Esophagus (tissue), 2 donors: ENCODE results near the gene PAX8. TPM values are rescaled to one million over a fixed set of nuclear protein-coding genes. Genes with fewer than 3 reads are reported as not detected.
A peak's percentile ranks its signal among the peaks of the same experiment; 100 is the strongest.

Source experiments
- H3K27ac ChIP-seq, 2 donors: one replicate each; pipeline ENCODE4 v1.5.1; 2013; ENCODE audit warnings: low read depth in 2 of 2, mild to moderate bottlenecking in 2 of 2, inconsistent platforms in 1 of 2, low read length in 1 of 2, moderate library complexity in 1 of 2
- H3K27me3 ChIP-seq, 2 donors: one replicate each; pipeline ENCODE4 v1.6.1; 2013; ENCODE audit warnings: low read length in 2 of 2, control low read depth in 1 of 2, mild to moderate bottlenecking in 1 of 2; ENCODE audit not compliant: insufficient read depth in 2 of 2, control insufficient read depth in 1 of 2
- H3K36me3 ChIP-seq, 2 donors: one replicate each; pipeline ENCODE4 v1.6.1; 2013; ENCODE audit warnings: low read length in 1 of 2; ENCODE audit not compliant: control insufficient read depth in 2 of 2, insufficient read depth in 2 of 2
- H3K4me1 ChIP-seq, 2 donors: one replicate each; pipeline ENCODE4 v1.6.1; 2013; ENCODE audit warnings: low read length in 1 of 2; ENCODE audit not compliant: control insufficient read depth in 2 of 2, insufficient read depth in 2 of 2
- H3K4me3 ChIP-seq, 2 donors: one replicate each; pipeline ENCODE4 v1.5.1; 2013; ENCODE audit warnings: low read length in 2 of 2, mild to moderate bottlenecking in 2 of 2, low read depth in 1 of 2, moderate library complexity in 1 of 2
- H3K9me3 ChIP-seq, 2 donors: one replicate each; pipeline ENCODE4 v1.6.1; 2013; ENCODE audit warnings: mild to moderate bottlenecking in 2 of 2, low read depth in 1 of 2, low read length in 1 of 2, moderate library complexity in 1 of 2; ENCODE audit not compliant: control insufficient read depth in 2 of 2, insufficient read depth in 1 of 2
- WGBS, 2 donors: extraction: QIAGEN DNeasy Blood & Tissue Kit; methylation state at CpG; one replicate each; pipeline ENCODE4 v1.1.7; 2013; 5-methylcytosine and 5-hydroxymethylcytosine counted together
- polyA plus RNA-seq, 2 donors: library from polyadenylated mRNA; stranded (reverse); fragments of 200-250 nt; gene quantifications; one replicate each; pipeline ENCODE4 v1.2.3, GENCODE V29; 2013
- donor health status: healthy with polysubstance abuse.
- donor health status: Bipolar disorder and iron deficiency.

PAX8 gene
- polyA plus RNA-seq, 2 donors: 0.28 to 4.0 TPM

DNA sequence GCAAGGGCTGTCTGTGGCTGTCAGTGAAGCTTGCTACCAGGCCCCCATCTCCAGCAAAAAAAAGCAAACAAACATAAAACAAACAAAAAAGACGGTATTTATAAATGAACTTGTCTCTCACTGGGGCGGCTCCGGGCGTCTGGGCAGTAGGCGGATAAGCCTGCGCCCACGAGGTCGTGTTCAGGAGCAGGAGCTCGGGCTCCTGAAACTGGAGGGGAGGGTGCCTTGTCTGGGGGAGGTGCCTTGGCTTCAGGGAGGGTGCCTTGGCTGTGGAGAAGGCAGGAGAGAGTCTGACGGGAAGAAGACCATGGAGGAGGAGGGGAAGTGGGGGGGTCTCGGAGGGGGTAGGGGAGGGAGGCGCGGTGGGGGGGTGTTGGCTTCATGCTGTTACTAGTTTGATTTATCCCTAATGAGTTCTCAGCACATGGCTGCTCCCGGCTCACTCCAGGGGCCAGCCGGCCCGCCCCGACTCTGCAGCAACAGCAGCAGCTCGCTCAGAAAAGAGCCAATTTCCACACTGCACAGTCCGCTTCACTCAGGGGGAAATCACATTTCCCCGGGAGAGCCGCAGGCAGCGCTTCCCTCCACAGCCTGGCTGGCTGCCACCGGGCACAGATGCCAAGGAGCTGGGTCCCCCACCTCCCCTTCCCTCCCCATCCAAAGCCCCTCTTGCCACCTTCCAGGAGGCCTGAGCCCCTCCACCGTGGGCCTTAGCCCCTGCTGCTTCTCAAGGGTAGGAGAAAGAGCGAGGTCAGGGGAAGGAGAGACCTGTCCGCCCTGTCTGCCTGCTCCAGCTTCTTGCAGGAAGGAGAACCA, 66.3 kb downstream of the PAX8 start:
- no peaks in the 10 kb centered on the region for H3K36me3 ChIP-seq
- peak overlapping the region; percentile 84 to 88 for H3K27ac ChIP-seq
- 27 to 28% methylated on average over 26 of the region's 26 CpGs for WGBS, 2 donors
- peaks cover 6 to 26% of the 10 kb centered on the region in 2 donors for H3K4me1 ChIP-seq
- H3K4me3 ChIP-seq: no peak overlapping the region
- H3K27me3 ChIP-seq: no peaks in the 10 kb centered on the region
- H3K9me3 ChIP-seq: no peaks in the 10 kb centered on the region

DNA sequence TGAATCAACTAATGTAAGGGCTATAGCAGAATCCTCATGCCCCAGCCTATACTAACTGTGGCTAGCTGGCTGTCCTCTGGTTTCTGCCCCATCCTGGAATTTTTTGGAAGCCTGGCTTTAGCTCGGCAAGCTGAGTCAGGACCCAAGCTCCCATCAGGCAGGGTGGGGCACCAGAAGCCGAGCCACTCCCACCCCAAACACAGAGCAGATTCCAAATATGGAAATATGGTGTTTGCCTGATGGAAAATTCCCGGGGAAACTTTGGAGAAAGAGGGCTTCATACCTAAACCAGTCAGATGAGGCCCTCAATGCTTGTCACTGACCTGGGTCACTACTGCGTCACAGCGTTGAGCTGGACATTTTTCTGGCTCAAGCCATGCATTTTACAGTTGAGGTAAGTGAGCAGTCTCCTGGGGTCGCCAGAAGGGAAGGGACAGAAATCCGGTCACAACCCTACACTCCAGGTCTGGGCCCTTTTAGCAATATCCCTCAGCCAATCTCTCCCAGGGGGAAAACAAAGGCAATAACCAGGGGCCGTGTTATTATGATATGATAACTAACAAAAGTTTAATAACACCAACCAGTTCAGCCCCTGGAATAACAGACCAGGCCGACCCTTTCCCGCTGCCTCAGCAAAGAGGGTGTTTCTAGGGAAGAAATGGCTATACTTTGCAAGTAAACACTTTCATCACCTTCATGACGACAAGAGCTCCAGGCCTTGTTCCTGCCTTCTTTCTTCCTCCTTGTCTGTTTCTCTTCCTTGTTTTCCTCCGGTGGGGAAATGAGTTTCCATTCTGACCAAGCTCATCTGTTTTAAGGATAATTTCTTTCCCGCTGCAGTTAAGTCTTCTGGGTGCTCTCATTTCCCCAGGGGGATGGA, 67.3 kb downstream of the PAX8 start:
- WGBS, 2 donors: 51 to 64% methylated on average over 13 of the region's 13 CpGs
- Histone ChIP-seq H3K27ac (peak overlapping the region; percentile 84 to 88), H3K9me3 (no peaks in the 10 kb centered on the region), H3K4me3 (no peak overlapping the region), H3K4me1 (peaks cover 6 to 25% of the 10 kb centered on the region in 2 donors), H3K27me3 (no peaks in the 10 kb centered on the region), H3K36me3 (no peaks in the 10 kb centered on the region)

DNA sequence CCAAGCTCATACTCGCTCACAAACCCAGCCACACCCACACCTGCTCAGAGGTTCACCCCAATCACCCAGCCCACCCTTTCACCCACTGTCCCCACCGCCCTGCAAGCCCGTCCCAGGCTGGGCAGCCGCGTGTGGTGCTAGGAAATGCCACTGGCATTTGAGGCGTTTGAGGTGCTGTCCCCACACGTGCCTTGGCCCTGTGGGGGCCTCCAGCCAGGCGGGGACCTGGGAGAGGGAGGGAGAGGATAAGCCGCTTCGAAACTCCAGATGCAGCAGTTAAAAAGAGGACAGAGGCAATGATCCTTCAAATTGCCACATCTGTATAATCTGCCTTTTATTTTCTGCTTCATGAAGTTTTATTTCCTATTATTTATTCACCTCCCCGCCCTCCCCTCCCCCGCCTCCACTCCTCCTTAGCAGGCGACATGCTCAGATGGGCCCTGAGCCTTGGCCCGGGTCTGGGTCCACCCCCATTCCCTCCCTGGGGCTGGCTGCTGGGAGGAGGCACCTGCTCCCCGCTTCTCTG, 69.0 kb downstream of the PAX8 start:
- 55 to 67% methylated on average over 15 of the region's 15 CpGs for WGBS, 2 donors
- peaks cover 6 to 25% of the 10 kb centered on the region in 2 donors for H3K4me1 ChIP-seq

DNA sequence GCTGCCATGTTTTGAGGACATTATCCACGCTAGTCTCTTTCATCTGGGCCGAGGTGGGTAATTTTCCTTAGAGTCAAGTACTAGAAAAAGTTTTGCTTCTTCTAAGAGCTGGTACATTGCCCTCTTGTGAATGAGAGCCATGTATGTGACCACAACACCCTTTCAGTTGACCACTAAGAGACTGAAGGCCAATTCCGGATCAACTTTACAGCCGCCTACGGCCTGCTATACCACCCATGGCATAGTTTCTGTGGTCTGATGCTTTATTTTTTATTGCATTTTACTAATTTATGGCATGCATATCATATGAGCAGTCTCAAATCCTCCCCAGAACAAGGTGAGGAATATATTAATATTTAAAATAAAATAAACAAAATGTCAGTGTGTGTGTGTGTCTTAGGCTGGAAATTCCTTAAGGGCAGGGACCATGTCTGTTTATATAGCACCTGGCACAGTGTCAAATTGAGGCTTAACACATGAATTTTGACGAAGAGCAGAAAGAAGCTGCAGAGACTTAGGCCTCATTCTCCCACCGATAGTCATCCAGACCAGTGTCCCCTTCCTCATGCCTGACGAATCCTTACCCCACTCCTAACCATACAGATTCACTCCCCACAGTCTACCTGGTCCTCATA, 69.6 kb downstream of the PAX8 start:
- 66 to 73% methylated on average over 8 of the region's 8 CpGs for WGBS, 2 donors
- Histone ChIP-seq H3K9me3 (no peaks in the 10 kb centered on the region), H3K36me3 (no peaks in the 10 kb centered on the region), H3K4me1 (peaks cover 5 to 24% of the 10 kb centered on the region in 2 donors), H3K27ac (peak overlapping the region; percentile 84 to 88), H3K27me3 (no peaks in the 10 kb centered on the region), H3K4me3 (no peak overlapping the region)

More for the DNA sequence above, 69.0 kb downstream of the PAX8 start:
- Histone ChIP-seq H3K9me3 (no peaks in the 10 kb centered on the region), H3K27me3 (no peaks in the 10 kb centered on the region), H3K4me3 (no peak overlapping the region), H3K27ac (peak overlapping the region; percentile 85 to 88), H3K36me3 (no peaks in the 10 kb centered on the region)

DNA sequence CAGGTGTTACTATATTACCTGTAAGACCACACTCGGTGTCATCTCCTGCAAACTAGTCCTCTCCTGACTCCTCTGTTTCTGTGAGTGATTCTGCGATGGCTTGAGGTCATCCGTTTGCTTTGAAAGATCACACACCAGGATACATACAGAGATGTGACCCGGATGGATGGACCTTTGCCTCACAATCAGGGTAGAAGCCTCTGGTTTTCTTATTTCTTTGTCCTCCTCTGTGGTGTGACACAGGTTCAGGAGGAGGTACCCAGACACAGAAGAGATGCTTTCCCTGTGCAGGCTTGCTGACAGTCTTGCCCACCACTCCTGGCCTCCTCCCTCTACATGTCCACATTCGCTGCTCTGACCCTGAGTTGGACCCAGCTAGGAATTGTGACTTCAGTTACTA, 70.3 kb downstream of the PAX8 start:
- H3K27ac ChIP-seq: no peak overlapping the region
- peaks cover 4 to 21% of the 10 kb centered on the region in 2 donors for H3K4me1 ChIP-seq
- no peaks in the 10 kb centered on the region for H3K9me3 ChIP-seq
- WGBS, 2 donors: 91 to 97% methylated on average over 5 of the region's 5 CpGs
- no peaks in the 10 kb centered on the region for H3K27me3 ChIP-seq
- H3K4me3 ChIP-seq: no peak overlapping the region
- no peaks in the 10 kb centered on the region for H3K36me3 ChIP-seq

DNA sequence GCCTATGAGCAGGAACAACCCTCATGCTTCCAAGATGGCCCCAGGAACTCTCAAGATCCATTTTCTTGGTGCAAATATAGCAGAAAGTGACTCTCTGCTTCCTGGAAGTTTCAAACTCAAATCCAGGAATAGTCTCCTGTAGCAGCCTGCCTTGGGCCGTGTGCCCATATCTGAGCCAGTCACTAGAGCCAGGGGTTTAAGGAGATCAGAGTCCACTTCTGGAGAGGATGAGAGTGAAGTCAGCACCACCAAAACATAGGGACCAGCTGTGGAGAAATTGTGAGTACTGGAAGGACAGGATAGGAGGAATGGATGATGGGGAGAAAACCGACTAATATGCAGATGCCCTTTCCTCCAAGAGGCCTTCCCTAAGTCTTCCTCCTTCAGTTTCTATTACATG, 71.7 kb downstream of the PAX8 start:
- peaks cover 0 to 6% of the 10 kb centered on the region in 2 donors for H3K36me3 ChIP-seq
- 71 to 81% methylated on average over 2 of the region's 2 CpGs for WGBS, 2 donors
- H3K4me1 ChIP-seq: peaks cover 4 to 23% of the 10 kb centered on the region in 2 donors
- H3K27ac ChIP-seq: no peak overlapping the region
- no peaks in the 10 kb centered on the region for H3K27me3 ChIP-seq
- no peak overlapping the region for H3K4me3 ChIP-seq
- no peaks in the 10 kb centered on the region for H3K9me3 ChIP-seq

DNA sequence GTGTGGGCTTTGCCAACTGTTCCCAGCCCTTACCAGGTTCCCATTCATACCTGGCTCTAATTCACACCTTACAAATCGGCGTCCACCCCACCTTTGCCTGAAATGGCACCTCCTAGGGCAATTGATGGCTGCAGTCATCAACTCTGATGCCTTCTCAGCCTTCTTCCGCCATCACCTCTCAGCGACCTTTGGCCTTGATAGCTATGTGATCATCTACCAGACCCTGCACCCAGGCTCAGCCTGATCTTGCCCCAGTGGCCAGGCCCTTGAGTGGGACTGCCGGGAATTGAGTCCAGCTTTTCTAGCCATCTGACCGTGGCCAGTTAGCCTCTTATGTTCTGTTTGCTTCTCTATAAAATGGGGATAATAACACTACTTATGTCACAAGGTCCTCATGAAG, 72.5 kb downstream of the PAX8 start:
- WGBS, 2 donors: 70 to 93% methylated on average over 6 of the region's 6 CpGs

DNA sequence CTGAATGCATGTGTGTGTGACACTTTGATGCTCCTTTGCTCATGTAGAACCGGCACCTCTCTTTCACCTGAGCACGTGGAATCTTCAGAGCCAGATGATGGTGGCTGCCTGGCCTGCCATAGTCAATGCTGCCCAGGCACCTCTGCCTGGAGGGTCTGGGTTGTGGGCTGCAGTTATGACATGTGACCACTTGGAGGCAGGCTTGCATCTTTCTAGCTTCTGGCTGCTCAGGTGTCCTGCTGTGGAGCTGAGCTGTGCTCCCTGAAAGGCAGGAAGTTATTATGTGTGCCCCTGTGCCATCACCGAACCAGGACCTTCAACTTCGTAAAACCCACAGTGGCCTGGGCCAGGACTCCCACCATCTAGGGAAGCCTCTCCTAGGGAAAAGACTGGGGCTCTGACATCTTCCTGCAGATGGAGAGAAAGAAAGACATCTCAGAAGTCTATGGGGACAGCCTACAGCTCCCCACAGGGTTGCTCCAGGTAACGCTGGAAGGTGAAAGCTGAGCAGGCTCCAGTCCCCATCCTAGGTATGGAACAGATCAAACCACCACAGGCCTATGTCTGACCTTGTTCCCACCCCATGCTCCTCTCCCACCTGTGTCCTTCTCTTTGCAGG, 74.7 kb downstream of the PAX8 start:
- Histone ChIP-seq H3K27me3 (no peaks in the 10 kb centered on the region), H3K36me3 (peaks cover 0 to 15% of the 10 kb centered on the region in 2 donors), H3K27ac (peak overlapping the region; percentile 29 to 51), H3K4me1 (peaks cover 0 to 16% of the 10 kb centered on the region in 2 donors), H3K9me3 (no peaks in the 10 kb centered on the region), H3K4me3 (no peak overlapping the region)
- WGBS, 2 donors: 20 to 29% methylated on average over 5 of the region's 5 CpGs

More for the DNA sequence above, 72.5 kb downstream of the PAX8 start:
- Histone ChIP-seq H3K27me3 (no peaks in the 10 kb centered on the region), H3K9me3 (no peaks in the 10 kb centered on the region), H3K27ac (no peak overlapping the region), H3K4me1 (peaks cover 4 to 21% of the 10 kb centered on the region in 2 donors), H3K36me3 (peaks cover 0 to 10% of the 10 kb centered on the region in 2 donors), H3K4me3 (no peak overlapping the region)

DNA sequence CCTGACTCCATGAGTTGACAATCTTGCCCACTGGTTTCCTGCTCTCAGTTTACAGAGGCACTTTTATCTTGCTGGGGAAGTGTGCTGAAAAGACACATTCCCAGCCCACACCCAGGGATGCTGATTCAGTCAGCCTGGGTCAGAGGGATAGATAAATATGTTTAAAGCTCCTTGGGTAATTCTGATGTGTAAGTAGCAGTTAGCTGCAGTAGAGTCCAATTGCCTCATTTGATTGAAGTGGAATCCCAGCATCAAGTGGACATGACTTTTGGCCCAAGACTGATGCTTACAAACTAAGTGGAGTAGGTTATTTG, 75.5 kb downstream of the PAX8 start:
- Histone ChIP-seq H3K27me3 (no peaks in the 10 kb centered on the region), H3K4me1 (peaks cover 0 to 18% of the 10 kb centered on the region in 2 donors), H3K36me3 (peaks cover 0 to 15% of the 10 kb centered on the region in 2 donors), H3K27ac (no peak overlapping the region), H3K9me3 (no peaks in the 10 kb centered on the region), H3K4me3 (no peak overlapping the region)
